Endothelial cell (in vitro differentiated cells): ENCODE data around the gene KLHL40. TPM values are rescaled to one million over a fixed set of nuclear protein-coding genes. Genes with fewer than 3 reads are reported as not detected.

Source experiments
- DNase-seq: peaks from one replicate; pipeline ENCODE4 v3.0.0; 2021; ENCODE audit warnings: low spot score
- H3K27ac Mint-ChIP-seq: one replicate; pipeline ENCODE4 v1.8.0; 2021; ENCODE audit warnings: mixed read lengths, inconsistent platforms; ENCODE audit not compliant: unreplicated experiment
- H3K27me3 Mint-ChIP-seq: one replicate; pipeline ENCODE4 v1.8.0; 2021; ENCODE audit warnings: mild to moderate bottlenecking, moderate library complexity, mixed read lengths, inconsistent platforms; ENCODE audit not compliant: unreplicated experiment
- H3K36me3 Mint-ChIP-seq: one replicate; pipeline ENCODE4 v1.8.0; 2021; ENCODE audit warnings: mild to moderate bottlenecking, low read depth, mixed read lengths, inconsistent platforms; ENCODE audit not compliant: unreplicated experiment
- H3K4me1 Mint-ChIP-seq: one replicate; pipeline ENCODE4 v1.8.0; 2021; ENCODE audit warnings: mild to moderate bottlenecking, mixed read lengths, inconsistent platforms; ENCODE audit not compliant: unreplicated experiment
- H3K4me3 Mint-ChIP-seq: one replicate; pipeline ENCODE4 v1.8.0; 2021; ENCODE audit warnings: mild to moderate bottlenecking, mixed read lengths, inconsistent platforms; ENCODE audit not compliant: unreplicated experiment
- H3K9me3 Mint-ChIP-seq: one replicate; pipeline ENCODE4 v1.8.0; 2021; ENCODE audit warnings: mixed read lengths, inconsistent platforms; ENCODE audit not compliant: unreplicated experiment
- total RNA-seq: library from RNA; stranded (reverse); fragmentation: NEBNext Ultra II Directional; extraction: Animal tissue kit (Norgen Biotek cat#: 25700); gene quantifications from one replicate; pipeline ENCODE4 v1.2.1, GENCODE V29; 2021; ENCODE audit not compliant: unreplicated experiment
- TF ChIP-seq, protein P1 (sequence below): fragments of 200-600 bp; sonication (generic); IDR thresholded peaks from one replicate; pipeline ENCODE4 v1.5.0; 2021; ENCODE audit warnings: antibody characterized with exemption; ENCODE audit not compliant: unreplicated experiment

Gene KLHL40
- total RNA-seq, 1 donor from 2014 or later = not detected

DNA sequence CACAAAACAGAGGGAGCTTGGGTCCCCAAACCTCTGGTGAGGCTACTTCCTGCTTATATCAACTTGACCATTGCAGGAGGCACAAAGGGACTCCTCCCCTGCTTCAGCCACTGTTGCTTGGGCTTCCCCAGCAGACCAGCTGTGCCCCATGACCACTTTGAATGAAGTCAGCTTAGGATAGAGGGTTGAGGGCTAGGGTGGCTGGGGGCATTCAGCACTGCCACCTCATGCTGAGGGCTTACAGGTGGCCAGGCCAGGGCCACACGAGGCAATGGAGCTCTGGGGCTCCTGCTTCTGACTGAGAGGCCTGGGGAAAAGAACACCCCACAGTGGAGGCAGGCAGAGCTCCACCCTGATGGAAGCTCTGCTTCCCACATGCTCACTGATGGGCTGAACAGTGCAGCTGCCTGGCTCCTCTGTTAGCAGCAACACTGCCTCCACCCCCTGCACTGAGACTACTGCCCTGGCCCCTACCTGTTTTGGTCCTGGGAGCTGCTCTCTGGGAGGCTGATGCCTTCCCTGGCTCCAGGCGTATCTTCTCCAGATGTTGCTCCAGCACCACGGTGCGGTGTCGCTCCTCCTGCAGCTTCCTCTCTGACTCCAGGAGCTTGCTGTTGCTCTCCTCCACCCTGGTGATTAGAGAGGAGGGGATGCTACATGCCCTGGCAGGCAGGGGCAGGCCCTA is 27.5 kb downstream of the KLHL40 start:
- no peaks in the 10 kb centered on the region for H3K9me3 Mint-ChIP-seq
- no peak overlapping the region for H3K27ac Mint-ChIP-seq
- no peak overlapping the region for H3K4me3 Mint-ChIP-seq
- TF ChIP-seq, protein P1, sequence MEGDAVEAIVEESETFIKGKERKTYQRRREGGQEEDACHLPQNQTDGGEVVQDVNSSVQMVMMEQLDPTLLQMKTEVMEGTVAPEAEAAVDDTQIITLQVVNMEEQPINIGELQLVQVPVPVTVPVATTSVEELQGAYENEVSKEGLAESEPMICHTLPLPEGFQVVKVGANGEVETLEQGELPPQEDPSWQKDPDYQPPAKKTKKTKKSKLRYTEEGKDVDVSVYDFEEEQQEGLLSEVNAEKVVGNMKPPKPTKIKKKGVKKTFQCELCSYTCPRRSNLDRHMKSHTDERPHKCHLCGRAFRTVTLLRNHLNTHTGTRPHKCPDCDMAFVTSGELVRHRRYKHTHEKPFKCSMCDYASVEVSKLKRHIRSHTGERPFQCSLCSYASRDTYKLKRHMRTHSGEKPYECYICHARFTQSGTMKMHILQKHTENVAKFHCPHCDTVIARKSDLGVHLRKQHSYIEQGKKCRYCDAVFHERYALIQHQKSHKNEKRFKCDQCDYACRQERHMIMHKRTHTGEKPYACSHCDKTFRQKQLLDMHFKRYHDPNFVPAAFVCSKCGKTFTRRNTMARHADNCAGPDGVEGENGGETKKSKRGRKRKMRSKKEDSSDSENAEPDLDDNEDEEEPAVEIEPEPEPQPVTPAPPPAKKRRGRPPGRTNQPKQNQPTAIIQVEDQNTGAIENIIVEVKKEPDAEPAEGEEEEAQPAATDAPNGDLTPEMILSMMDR = no peak
- no peaks in the 10 kb centered on the region for H3K36me3 Mint-ChIP-seq
- no peak for DNase-seq
- H3K4me1 Mint-ChIP-seq = no peaks in the 10 kb centered on the region
- peaks cover 3% of the 10 kb centered on the region for H3K27me3 Mint-ChIP-seq

DNA sequence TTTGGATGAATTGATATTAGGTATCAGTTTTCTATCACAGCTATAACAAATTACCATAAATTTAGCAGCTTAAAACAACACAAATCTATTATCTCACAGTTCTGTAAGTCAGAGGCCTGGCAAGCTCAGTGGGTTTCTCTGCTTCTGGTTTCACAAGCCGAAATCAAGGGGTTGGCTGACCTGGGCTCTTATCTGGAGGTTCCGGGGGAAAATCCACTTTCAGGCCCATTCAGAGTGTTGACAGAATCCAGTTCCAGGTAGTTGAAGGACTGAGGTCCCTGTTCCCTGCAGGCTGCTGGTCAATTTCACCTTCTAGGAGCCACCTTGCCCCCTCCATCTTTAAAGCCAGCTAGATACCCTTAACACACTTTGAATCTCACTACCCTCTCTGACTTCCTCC is 28.4 kb downstream of the KLHL40 start:
- no peaks in the 10 kb centered on the region for H3K36me3 Mint-ChIP-seq
- H3K9me3 Mint-ChIP-seq = no peaks in the 10 kb centered on the region
- H3K27me3 Mint-ChIP-seq = peaks cover 3% of the 10 kb centered on the region
- H3K27ac Mint-ChIP-seq = no peak overlapping the region
- no peak overlapping the region for H3K4me3 Mint-ChIP-seq
- no peaks in the 10 kb centered on the region for H3K4me1 Mint-ChIP-seq
- TF ChIP-seq, protein P1 = no peak
- DNase-seq = no peak

DNA sequence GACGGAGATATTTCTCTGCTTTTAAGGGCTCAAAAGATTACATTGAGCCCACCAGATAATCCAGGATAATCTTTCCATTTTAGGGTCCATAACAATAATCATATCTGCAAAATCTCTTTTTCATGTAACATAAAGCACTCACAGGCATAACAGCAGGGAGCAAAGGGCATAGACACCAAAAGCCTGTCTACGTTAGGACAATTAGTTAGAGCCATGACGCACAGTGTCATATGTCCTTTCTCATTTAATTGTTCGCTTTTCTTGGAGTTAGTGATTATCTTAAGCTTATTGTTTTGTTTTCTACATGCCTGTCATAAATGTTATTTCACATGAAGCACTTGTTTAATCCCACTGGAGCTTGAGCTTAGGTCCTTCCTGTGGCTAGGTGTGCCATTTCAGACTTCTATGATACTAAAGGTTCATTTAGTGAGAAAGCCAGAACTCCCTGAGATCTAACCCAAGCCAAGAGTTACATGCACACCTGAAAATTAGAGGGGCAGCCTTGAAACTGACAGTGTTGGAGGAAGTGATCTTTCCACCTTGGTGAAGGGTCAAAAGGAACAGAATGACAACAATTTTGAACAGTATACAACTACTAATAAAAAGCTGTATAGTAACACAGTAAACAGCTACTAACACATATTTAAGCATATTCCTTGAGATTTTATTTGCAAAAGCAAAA is 29.0 kb downstream of the KLHL40 start:
- no peaks in the 10 kb centered on the region for H3K9me3 Mint-ChIP-seq
- TF ChIP-seq, protein P1 = no peak
- DNase-seq = no peak
- peaks cover 3% of the 10 kb centered on the region for H3K27me3 Mint-ChIP-seq
- no peak overlapping the region for H3K4me3 Mint-ChIP-seq
- no peaks in the 10 kb centered on the region for H3K36me3 Mint-ChIP-seq
- no peaks in the 10 kb centered on the region for H3K4me1 Mint-ChIP-seq
- no peak overlapping the region for H3K27ac Mint-ChIP-seq

DNA sequence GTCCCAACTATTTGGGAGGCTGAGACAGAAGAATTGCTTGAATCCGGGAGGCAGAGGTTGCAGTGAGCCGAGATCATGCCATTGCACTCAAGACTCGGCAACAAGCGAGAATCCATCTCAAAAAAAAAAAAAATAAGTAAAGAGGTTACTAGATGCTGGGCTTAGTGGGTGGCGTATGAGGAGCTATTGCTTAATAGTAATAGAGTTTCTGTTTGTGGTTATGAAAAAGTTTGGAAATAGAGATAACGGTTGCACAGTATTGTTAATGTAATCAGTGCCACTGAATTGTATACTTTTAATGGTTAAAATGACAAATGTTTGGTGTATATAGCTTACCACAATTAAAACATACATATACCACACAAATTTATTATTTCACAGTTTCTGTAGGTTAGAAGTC is 32.0 kb downstream of the KLHL40 start:
- TF ChIP-seq, protein P1 = no peak
- H3K27ac Mint-ChIP-seq = no peak overlapping the region

DNA sequence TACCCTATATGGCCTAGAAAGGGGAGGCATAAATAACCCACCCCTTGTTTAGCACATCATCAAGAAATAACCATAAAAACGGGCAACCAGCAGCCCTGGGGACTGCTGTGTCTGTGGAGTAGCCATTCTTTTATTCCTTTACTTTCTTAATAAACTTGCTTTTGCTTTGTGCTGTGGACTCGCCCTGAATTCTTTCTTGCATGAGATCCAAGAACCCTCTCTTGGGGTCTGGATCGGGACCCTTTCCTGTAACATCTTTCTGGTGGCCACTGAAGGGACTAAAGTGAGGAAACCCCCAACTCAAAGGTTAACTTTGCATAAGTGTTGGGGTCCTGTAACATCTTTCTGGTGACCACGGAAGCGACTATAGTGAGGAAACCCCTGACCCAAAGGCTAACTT is 33.0 kb downstream of the KLHL40 start:
- H3K27me3 Mint-ChIP-seq = no peaks in the 10 kb centered on the region
- no peak overlapping the region for H3K4me3 Mint-ChIP-seq

More for the DNA sequence above, 32.0 kb downstream of the KLHL40 start:
- H3K36me3 Mint-ChIP-seq = no peaks in the 10 kb centered on the region
- DNase-seq = no peak
- H3K9me3 Mint-ChIP-seq = no peaks in the 10 kb centered on the region
- H3K27me3 Mint-ChIP-seq = no peaks in the 10 kb centered on the region
- no peaks in the 10 kb centered on the region for H3K4me1 Mint-ChIP-seq
- no peak overlapping the region for H3K4me3 Mint-ChIP-seq

More for the DNA sequence above, 33.0 kb downstream of the KLHL40 start:
- TF ChIP-seq, protein P1 = no peak
- no peaks in the 10 kb centered on the region for H3K36me3 Mint-ChIP-seq
- no peak for DNase-seq
- H3K9me3 Mint-ChIP-seq = no peaks in the 10 kb centered on the region
- H3K4me1 Mint-ChIP-seq = no peaks in the 10 kb centered on the region
- H3K27ac Mint-ChIP-seq = no peak overlapping the region
